Ishikawa (cell line): ENCODE data around the gene LITAF.

Source experiments
- CEBPB ChIP-seq: IDR thresholded peaks from 2 replicates; pipeline ENCODE4 v1.6.1; 2012
- CREB1 ChIP-seq: IDR thresholded peaks from 2 replicates; pipeline ENCODE4 v1.6.1; 2012; ENCODE audit warnings: low read depth
- EGR1 ChIP-seq: IDR thresholded peaks from 2 replicates; pipeline ENCODE4 v1.6.1; 2012
- EP300 ChIP-seq: IDR thresholded peaks from 2 replicates; pipeline ENCODE4 v1.6.1; 2012; ENCODE audit warnings: borderline replicate concordance
- FOXM1 ChIP-seq: IDR thresholded peaks from 2 replicates; pipeline ENCODE4 v1.6.1; 2012; ENCODE audit warnings: low read depth, borderline replicate concordance
- NFIC ChIP-seq: IDR thresholded peaks from 2 replicates; pipeline ENCODE4 v1.6.1; 2012
- RAD21 ChIP-seq: IDR thresholded peaks from 2 replicates; pipeline ENCODE4 v1.6.1; 2012; ENCODE audit warnings: low read depth
- TAF1 ChIP-seq: IDR thresholded peaks from 2 replicates; pipeline ENCODE4 v1.6.1; 2012; ENCODE audit warnings: low read depth, mild to moderate bottlenecking
- TCF12 ChIP-seq: IDR thresholded peaks from 2 replicates; pipeline ENCODE4 v1.6.1; 2012; ENCODE audit warnings: low read depth
- TEAD4 ChIP-seq: IDR thresholded peaks from 2 replicates; pipeline ENCODE4 v1.6.1; 2012
- YY1 ChIP-seq: IDR thresholded peaks from 2 replicates; pipeline ENCODE4 v1.6.1; 2012; ENCODE audit warnings: low read depth
- ZBTB7A ChIP-seq: IDR thresholded peaks from 2 replicates; pipeline ENCODE4 v1.6.1; 2012; ENCODE audit warnings: low read depth
- TF ChIP-seq, protein P1 (sequence below): IDR thresholded peaks from 2 replicates; pipeline ENCODE4 v1.6.1; 2012
- TF ChIP-seq, protein P2 (sequence below): IDR thresholded peaks from 2 replicates; pipeline ENCODE4 v1.6.1; 2012; ENCODE audit warnings: low read depth, mild to moderate bottlenecking
- TF ChIP-seq, protein P3 (sequence below): IDR thresholded peaks from 2 replicates; pipeline ENCODE4 v1.6.1; 2012

LITAF gene

DNA sequence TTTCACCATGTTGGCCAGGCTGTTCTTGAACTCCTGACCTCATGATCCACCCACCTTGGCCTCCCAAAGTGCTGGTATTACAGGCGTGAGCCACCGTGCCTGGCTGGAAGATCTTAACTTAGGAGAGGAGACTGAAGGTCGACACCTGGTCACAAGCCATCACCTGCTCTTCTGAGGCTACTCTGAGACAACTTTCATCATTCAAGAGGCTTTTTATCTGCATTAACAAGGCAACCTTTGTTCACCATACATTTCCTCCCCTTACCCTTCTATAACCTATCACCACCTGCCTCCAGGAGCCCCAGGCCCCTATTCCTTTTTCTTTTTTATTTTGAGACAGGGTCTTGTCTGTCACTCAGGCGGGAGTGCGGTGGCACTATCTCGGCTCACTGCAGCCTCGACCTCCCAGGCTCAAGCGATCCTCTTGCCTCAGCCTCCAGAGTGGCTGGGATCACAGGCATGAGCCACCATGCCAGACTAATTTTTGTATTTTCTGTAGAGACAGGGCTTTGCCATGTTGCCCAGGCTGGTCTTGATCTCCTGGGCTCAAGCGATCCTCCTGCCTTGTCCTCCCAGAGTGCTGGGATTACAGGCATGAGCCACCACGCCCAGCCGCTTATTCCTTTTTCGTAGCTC is 6.2 kb downstream of the LITAF start:
- no peak for TF ChIP-seq CEBPB
- TF ChIP-seq CREB1 = no peak
- TF ChIP-seq EGR1 = no peak
- no peak for TF ChIP-seq TAF1
- no peak for TF ChIP-seq EP300

DNA sequence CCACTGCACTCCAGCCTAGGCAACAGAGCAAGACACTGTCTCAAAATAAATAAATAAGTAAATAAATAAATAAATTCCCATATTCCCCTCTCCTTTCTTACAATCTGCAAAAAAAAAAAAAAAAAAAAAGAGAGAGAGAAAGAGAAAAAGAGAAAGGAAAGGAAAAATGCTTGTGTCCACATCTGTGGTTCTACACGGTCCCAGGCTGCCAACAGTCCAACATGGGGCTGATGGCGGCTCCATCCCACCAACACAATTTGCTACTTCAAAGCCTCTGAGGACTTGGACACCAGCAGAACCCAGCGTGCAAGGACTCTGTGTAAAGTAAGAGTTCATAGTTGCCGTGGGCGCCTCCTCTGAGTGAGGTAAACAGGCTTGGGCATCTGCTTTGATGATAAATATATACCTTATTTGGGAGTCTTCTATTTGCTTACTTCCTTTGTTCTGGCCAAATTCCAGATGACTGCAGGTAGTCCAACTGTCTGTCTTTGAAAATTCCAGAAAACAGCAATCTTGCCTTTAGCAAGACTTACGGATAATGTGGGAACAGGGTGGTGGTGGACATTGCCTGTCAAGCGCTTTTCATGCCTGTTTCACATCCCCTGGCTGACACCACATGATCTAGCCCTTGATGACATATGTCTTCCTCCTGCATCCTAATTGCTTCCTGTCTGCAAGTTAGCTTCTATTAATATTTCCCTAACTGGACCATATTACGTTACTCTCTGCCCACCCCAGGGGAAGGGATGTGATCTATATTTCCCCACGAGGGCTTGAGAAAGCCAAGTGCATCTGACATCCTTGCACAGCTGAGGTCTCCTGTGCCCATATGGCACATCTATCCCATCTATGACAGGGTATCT is 10.1 kb downstream of the LITAF start:
- TF ChIP-seq YY1 (no peak), EP300 (no peak)
- TF ChIP-seq, protein P1, sequence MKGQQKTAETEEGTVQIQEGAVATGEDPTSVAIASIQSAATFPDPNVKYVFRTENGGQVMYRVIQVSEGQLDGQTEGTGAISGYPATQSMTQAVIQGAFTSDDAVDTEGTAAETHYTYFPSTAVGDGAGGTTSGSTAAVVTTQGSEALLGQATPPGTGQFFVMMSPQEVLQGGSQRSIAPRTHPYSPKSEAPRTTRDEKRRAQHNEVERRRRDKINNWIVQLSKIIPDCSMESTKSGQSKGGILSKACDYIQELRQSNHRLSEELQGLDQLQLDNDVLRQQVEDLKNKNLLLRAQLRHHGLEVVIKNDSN = no peak

DNA sequence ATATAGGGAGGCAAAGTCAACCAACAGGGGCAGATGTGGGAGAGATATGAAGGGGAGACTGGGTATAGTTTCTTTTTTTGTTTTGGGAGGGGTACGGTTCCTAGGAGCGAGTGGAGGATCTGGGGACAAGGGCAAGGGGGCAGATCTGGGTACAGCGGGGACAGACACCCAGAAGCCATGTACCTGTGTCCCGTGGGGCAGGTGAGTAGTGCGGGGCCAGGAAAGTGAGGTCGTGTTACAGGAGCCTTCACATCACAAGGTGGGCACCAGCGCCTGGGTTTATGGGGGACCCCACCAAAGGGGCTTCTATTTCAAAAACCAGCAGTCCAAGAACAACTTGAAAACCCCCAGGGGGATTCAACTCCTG is 11.5 kb downstream of the LITAF start:
- no peak for TF ChIP-seq RAD21
- no peak for TF ChIP-seq TEAD4
- TF ChIP-seq EP300 = no peak
- TF ChIP-seq EGR1 = no peak
- TF ChIP-seq FOXM1 = no peak
- TF ChIP-seq, protein P1 = no peak
- TF ChIP-seq, protein P2, sequence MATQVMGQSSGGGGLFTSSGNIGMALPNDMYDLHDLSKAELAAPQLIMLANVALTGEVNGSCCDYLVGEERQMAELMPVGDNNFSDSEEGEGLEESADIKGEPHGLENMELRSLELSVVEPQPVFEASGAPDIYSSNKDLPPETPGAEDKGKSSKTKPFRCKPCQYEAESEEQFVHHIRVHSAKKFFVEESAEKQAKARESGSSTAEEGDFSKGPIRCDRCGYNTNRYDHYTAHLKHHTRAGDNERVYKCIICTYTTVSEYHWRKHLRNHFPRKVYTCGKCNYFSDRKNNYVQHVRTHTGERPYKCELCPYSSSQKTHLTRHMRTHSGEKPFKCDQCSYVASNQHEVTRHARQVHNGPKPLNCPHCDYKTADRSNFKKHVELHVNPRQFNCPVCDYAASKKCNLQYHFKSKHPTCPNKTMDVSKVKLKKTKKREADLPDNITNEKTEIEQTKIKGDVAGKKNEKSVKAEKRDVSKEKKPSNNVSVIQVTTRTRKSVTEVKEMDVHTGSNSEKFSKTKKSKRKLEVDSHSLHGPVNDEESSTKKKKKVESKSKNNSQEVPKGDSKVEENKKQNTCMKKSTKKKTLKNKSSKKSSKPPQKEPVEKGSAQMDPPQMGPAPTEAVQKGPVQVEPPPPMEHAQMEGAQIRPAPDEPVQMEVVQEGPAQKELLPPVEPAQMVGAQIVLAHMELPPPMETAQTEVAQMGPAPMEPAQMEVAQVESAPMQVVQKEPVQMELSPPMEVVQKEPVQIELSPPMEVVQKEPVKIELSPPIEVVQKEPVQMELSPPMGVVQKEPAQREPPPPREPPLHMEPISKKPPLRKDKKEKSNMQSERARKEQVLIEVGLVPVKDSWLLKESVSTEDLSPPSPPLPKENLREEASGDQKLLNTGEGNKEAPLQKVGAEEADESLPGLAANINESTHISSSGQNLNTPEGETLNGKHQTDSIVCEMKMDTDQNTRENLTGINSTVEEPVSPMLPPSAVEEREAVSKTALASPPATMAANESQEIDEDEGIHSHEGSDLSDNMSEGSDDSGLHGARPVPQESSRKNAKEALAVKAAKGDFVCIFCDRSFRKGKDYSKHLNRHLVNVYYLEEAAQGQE = no peak
- TF ChIP-seq YY1 = no peak

DNA sequence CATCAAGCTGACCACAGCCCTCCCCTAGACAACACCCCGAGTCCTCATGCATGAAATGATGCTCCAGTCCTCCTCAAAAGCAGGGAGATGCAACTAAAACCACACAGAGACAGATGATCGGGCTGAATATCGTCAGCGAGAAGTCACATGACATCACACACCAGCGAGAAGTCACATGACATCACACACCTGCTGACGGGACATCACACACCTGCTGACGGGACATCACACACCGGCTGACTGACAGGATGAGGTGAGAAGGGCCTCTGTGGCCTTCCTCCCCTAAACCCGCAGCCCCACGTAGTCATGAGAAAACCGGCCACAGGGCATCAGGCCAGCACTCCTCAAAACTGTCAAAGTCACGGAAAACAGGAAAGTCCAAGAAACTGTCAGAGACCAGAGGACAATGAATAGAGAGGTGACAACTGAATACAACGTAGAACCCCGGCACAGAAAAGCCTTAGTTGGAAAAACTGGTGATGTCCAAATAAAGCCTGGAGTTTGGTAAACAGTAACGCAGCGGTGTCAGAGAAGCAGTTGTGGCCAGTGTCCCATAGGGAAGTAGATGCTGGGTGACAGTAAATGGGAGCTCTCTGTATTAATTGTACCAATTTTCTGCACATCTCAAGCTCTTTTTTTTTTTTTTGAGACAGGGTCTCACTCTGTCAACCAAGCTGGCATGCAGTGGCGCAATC is 14.3 kb downstream of the LITAF start:
- TF ChIP-seq, protein P1 = peak; percentile 42; the same call in 1 of the 2 replicates
- no peak for TF ChIP-seq TAF1

DNA sequence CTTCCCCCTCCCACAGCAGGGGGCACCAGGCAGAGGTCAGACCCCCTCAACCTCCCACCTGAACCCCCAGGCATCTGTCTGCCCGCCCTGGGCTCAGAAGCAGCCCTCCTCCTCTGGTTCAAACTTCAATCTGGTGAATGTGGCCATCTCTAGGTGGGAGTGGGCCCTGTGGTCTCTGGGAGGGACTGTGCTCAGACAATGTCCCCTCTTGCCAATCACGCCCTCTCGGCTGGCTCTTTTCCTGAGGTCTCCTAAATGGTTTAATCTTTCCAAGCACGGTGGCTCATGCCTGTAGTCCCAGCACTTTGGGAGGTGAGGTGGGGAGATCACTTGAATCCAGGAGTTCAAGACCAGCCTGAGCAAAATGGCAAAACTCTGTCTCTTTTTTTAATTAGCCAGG is 15.2 kb downstream of the LITAF start:
- TF ChIP-seq RAD21 = no peak
- TF ChIP-seq, protein P3, sequence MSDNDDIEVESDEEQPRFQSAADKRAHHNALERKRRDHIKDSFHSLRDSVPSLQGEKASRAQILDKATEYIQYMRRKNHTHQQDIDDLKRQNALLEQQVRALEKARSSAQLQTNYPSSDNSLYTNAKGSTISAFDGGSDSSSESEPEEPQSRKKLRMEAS = no peak
- TF ChIP-seq TEAD4 = no peak
- no peak for TF ChIP-seq ZBTB7A
- no peak for TF ChIP-seq CEBPB
- no peak for TF ChIP-seq EP300
- TF ChIP-seq, protein P1 = no peak
- no peak for TF ChIP-seq NFIC
- no peak for TF ChIP-seq TAF1
- TF ChIP-seq CREB1 = no peak

DNA sequence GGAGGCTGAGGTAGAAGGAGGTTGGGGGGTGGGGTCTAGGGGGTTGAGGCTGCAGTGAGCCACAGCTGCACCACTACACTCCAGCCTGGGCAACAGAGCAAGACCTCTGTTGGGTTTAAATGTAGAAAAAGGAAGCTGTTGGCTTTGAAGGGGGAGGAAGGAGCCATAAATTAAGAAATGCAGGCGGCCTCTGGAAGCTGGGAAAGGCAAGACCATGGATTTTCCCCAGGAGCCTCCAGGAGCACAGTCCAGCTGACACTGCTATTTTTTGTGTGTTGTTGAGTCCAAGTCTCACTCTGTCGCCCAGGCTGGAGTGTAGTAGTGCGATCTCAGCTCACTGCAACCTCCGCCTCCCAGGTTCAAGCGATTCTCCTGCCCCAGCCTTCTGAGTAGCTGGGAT is 15.9 kb downstream of the LITAF start:
- TF ChIP-seq CEBPB = no peak
- no peak for TF ChIP-seq YY1
- no peak for TF ChIP-seq RAD21
- no peak for TF ChIP-seq EP300
- TF ChIP-seq EGR1 = no peak
- TF ChIP-seq, protein P3 = no peak
- no peak for TF ChIP-seq NFIC
- no peak for TF ChIP-seq TCF12
- TF ChIP-seq ZBTB7A = no peak
- TF ChIP-seq CREB1 = no peak
- TF ChIP-seq TEAD4 = no peak

DNA sequence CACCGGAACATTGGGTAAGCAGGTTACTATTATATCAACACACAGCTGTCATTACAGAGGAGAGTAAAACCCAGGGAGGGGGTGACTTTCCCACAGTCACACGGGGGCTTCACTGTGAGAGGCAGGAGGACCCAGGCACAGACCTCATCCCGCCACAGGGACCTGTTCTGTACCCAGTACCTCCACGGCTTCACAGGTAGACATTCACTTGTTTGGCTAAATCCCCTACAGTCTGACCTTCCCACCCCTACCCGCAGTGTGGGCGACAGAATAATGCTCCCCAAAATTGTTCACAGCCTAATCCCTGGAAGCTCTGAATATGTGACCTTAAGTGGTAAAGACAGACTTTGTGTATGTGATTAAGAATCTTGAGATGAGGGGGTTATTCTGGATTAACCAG is 16.5 kb downstream of the LITAF start:
- TF ChIP-seq ZBTB7A (no peak), RAD21 (no peak), NFIC (no peak), TEAD4 (no peak), YY1 (no peak), TAF1 (no peak), CREB1 (no peak), CEBPB (no peak), TCF12 (no peak), EP300 (no peak)
- TF ChIP-seq, protein P2 = no peak
- TF ChIP-seq, protein P3 = no peak
- TF ChIP-seq, protein P1 = no peak
